OCI-LY1 (cell line): ENCODE measurements around the gene SPESP1.

ENCODE experiments used
- H2AFZ ChIP-seq: fragments of 200-600 bp; sonication (generic), shearing (Covaris generic); 2 replicates; pipeline ENCODE4 v1.6.0; 2014; ENCODE audit warnings: antibody characterized with exemption, mild to moderate bottlenecking, low read length
- H3F3A ChIP-seq: fragments of 200-600 bp; sonication (generic), shearing (Covaris generic); 2 replicates; pipeline ENCODE4 v1.6.0; 2014; ENCODE audit warnings: mild to moderate bottlenecking, antibody characterized with exemption, low read length, moderate library complexity; ENCODE audit not compliant: insufficient read depth
- H3K27ac ChIP-seq: fragments of 200-600 bp; sonication (generic); 2 replicates; pipeline ENCODE4 v1.5.1; 2014; ENCODE audit warnings: low read length, mixed run types, mild to moderate bottlenecking, low read depth; ENCODE audit not compliant: poor library complexity, severe bottlenecking
- H3K27me3 ChIP-seq: fragments of 200-600 bp; sonication (generic); 2 replicates; pipeline ENCODE4 v1.6.0; 2014; ENCODE audit warnings: antibody characterized with exemption, mild to moderate bottlenecking, low read length, moderate library complexity; ENCODE audit not compliant: insufficient read depth
- H3K36me3 ChIP-seq: fragments of 200-600 bp; sonication (generic); 2 replicates; pipeline ENCODE4 v1.6.1; 2014; ENCODE audit warnings: mild to moderate bottlenecking, antibody characterized with exemption, low read length, moderate library complexity, mixed read lengths; ENCODE audit not compliant: insufficient read depth
- H3K4me1 ChIP-seq: fragments of 200-600 bp; sonication (generic); 2 replicates; pipeline ENCODE4 v1.5.1; 2014; ENCODE audit warnings: mild to moderate bottlenecking, low read length, moderate library complexity; ENCODE audit not compliant: insufficient read depth, severe bottlenecking
- H3K4me2 ChIP-seq: fragments of 200-600 bp; sonication (generic), shearing (Covaris generic); 2 replicates; pipeline ENCODE4 v1.6.1; 2014; ENCODE audit warnings: low read length
- H3K4me3 ChIP-seq: fragments of 200-600 bp; sonication (generic); 2 replicates; pipeline ENCODE4 v1.5.1; 2014; ENCODE audit warnings: low read length, low read depth, mild to moderate bottlenecking, mixed read lengths; ENCODE audit not compliant: poor library complexity, severe bottlenecking
- H3K79me2 ChIP-seq: fragments of 200-600 bp; shearing (Covaris generic); 2 replicates; pipeline ENCODE4 v1.6.1; 2016; ENCODE audit warnings: mixed run types, low read length, mixed read lengths; ENCODE audit not compliant: insufficient read depth
- H3K9ac ChIP-seq: fragments of 200-600 bp; sonication (generic), shearing (Covaris generic); 2 replicates; pipeline ENCODE4 v1.6.1; 2014; ENCODE audit warnings: mild to moderate bottlenecking, low read length, mixed read lengths
- H3K9me2 ChIP-seq: fragments of 200-600 bp; sonication (generic), shearing (Covaris generic); 2 replicates; pipeline ENCODE4 v1.6.1; 2014; ENCODE audit warnings: low read depth, mild to moderate bottlenecking, low read length, mixed read lengths
- H3K9me3 ChIP-seq: fragments of 200-600 bp; shearing (Covaris generic); 2 replicates; pipeline ENCODE4 v1.6.1; 2014; ENCODE audit warnings: low read length, mixed read lengths
- H4K20me1 ChIP-seq: fragments of 200-600 bp; sonication (generic), shearing (Covaris generic); 2 replicates; pipeline ENCODE4 v1.6.0; 2016; ENCODE audit warnings: mild to moderate bottlenecking, low read length; ENCODE audit not compliant: insufficient read depth
- EZH2 ChIP-seq: fragments of 200-600 bp; sonication (generic), shearing (Covaris generic); IDR thresholded peaks from 2 replicates; pipeline ENCODE4 v1.8.0; 2017; ENCODE audit warnings: borderline replicate concordance, mixed run types, mild to moderate bottlenecking, antibody characterized with exemption, low read length, moderate library complexity, mixed read lengths
- TF ChIP-seq, protein P1 (sequence below): fragments of 200-600 bp; sonication (generic), shearing (Covaris generic); IDR thresholded peaks from 2 replicates; pipeline ENCODE4 v1.5.1; 2017; ENCODE audit warnings: mild to moderate bottlenecking, antibody characterized with exemption, low read length, moderate library complexity, mixed read lengths

SPESP1 gene

DNA sequence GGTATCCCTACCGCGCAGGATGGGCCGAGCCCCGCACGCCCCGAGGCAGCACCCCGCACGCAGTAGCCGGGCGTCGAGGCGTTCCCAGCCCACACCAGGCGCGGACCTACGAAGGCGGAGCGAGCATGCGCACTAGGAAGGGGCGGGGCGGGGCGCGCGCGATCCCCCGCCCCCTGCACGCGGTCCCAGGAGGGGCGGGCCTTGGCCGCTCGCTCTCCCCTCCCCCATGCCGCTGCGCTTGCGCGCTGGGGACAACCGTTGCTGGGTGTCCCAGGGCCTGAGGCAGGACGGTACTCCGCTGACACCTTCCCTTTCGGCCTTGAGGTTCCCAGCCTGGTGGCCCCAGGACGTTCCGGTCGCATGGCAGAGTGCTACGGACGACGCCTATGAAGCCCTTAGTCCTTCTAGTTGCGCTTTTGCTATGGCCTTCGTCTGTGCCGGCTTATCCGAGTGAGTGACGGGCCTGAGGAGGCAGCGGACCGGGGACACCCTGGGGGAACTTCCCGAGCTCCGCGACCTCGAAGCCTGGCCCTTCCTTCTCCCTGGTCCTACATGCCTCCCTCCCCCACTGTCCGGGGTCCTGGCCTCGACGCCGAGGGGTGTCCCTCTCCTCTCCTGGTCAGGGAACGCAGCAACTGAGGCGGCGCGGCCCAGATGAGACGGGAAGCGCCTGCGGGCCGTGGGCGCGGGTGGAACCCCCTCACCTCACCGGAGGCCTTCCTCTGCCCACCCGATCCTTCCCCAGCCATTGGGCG lies at the start of gene SPESP1:
Gene SPESP1 (plus strand): TSS at position 258 of the 755 bp plus-strand sequence. CDS start 129 bp downstream, at position 387.
- no peaks in the 10 kb centered on the region for H3K36me3 ChIP-seq
- no peak within 1 kb of the TSS for H2AFZ ChIP-seq
- H3F3A ChIP-seq, result no peaks in the 10 kb centered on the region
- H3K79me2 ChIP-seq, result no peaks in the 10 kb centered on the region
- no peaks in the 10 kb centered on the region for H4K20me1 ChIP-seq
- TF ChIP-seq, protein P1, sequence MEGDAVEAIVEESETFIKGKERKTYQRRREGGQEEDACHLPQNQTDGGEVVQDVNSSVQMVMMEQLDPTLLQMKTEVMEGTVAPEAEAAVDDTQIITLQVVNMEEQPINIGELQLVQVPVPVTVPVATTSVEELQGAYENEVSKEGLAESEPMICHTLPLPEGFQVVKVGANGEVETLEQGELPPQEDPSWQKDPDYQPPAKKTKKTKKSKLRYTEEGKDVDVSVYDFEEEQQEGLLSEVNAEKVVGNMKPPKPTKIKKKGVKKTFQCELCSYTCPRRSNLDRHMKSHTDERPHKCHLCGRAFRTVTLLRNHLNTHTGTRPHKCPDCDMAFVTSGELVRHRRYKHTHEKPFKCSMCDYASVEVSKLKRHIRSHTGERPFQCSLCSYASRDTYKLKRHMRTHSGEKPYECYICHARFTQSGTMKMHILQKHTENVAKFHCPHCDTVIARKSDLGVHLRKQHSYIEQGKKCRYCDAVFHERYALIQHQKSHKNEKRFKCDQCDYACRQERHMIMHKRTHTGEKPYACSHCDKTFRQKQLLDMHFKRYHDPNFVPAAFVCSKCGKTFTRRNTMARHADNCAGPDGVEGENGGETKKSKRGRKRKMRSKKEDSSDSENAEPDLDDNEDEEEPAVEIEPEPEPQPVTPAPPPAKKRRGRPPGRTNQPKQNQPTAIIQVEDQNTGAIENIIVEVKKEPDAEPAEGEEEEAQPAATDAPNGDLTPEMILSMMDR, result no peak
- no peak for TF ChIP-seq EZH2
- no peaks in the 10 kb centered on the region for H3K9me3 ChIP-seq
- H3K9me2 ChIP-seq, result no peaks in the 10 kb centered on the region
- H3K27ac ChIP-seq, result no peak within 1 kb of the TSS
- H3K4me2 ChIP-seq, result no peak within 1 kb of the TSS
- H3K4me1 ChIP-seq, result no peaks in the 10 kb centered on the region
- no peaks in the 10 kb centered on the region; the same call in 1 of the 2 replicates for H3K27me3 ChIP-seq
- H3K9ac ChIP-seq, result no peak within 1 kb of the TSS
- no peak within 1 kb of the TSS for H3K4me3 ChIP-seq

DNA sequence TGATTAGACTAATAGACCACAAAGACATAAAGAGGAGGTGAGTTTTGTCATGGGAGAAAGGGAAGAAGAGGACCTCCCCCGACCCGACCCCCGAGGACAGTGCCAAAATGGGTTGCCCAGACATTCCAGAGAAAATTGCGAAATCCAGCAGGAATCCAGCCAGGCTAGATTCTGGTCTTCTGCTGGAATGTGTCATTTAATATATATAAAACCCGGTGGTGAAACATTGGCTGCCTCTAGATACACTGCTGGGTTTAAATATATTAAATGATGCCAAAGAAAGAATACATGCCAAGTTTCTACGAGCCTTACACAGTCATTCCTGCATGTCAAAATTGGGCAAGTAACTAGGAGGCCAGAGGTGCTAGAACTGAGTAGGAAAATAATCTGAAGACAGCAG lies 45.3 kb upstream of the SPESP1 start:
- no peaks in the 10 kb centered on the region for H3K27me3 ChIP-seq
- H2AFZ ChIP-seq, result no peak overlapping the region
- no peaks in the 10 kb centered on the region for H3K36me3 ChIP-seq
- H4K20me1 ChIP-seq, result no peaks in the 10 kb centered on the region
- H3K4me1 ChIP-seq, result no peaks in the 10 kb centered on the region
- H3K4me2 ChIP-seq, result no peak overlapping the region
- no peaks in the 10 kb centered on the region for H3K79me2 ChIP-seq
- no peak overlapping the region for H3K4me3 ChIP-seq
- TF ChIP-seq, protein P1, result no peak
- no peak for TF ChIP-seq EZH2
- H3F3A ChIP-seq, result no peaks in the 10 kb centered on the region
- no peak overlapping the region for H3K27ac ChIP-seq
- H3K9ac ChIP-seq, result no peak overlapping the region
- no peaks in the 10 kb centered on the region for H3K9me3 ChIP-seq
- no peaks in the 10 kb centered on the region for H3K9me2 ChIP-seq

DNA sequence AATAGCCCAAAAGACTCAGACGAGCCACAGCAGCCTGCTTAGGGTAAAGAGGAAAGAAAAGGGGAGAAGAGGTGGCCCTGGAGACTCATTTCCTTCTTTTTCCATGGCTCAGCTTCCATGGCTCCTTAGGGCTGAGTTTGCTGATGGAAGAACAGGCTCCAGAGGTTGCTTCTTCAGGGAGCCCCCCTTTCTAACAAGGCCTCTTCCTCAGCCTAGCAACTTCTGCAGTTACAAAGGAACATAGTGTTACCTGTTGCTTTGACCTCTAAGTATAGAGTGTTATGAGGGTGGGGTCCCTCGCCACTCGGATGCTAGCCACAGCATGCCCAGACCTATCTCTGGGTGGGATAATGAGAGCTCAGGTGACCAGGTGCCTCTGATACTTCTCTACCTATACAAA lies 43.2 kb upstream of the SPESP1 start:
- Histone ChIP-seq H3K36me3 (no peaks in the 10 kb centered on the region), H3K4me3 (no peak overlapping the region)

More for the DNA sequence above, 43.2 kb upstream of the SPESP1 start:
- Histone ChIP-seq H4K20me1 (no peaks in the 10 kb centered on the region), H3K4me1 (no peaks in the 10 kb centered on the region), H3K4me2 (no peak overlapping the region), H3K9me2 (no peaks in the 10 kb centered on the region), H3K9me3 (no peaks in the 10 kb centered on the region), H3F3A (no peaks in the 10 kb centered on the region), H2AFZ (no peak overlapping the region), H3K27me3 (no peaks in the 10 kb centered on the region), H3K79me2 (no peaks in the 10 kb centered on the region), H3K27ac (no peak overlapping the region), H3K9ac (no peak overlapping the region)
- TF ChIP-seq EZH2, result no peak
- TF ChIP-seq, protein P1, result no peak
